WERI-Rb-1 (cell line): ENCODE measurements around the gene TMEM184A.
"Not testable (repeated sequence)": the region's sequence is repeated elsewhere in the genome, so short reads cannot be mapped to it uniquely, and the experiment has no call there.

Experiments
- DNase-seq: peaks from one replicate; pipeline ENCODE4 v3.0.0-alpha.2; 2020
- H3K27ac ChIP-seq: fragments of 250-450 bp; sonication (Bioruptor Pico); 2 replicates; pipeline ENCODE4 v1.5.1; 2020; ENCODE audit warnings: mild to moderate bottlenecking, moderate library complexity
- H3K27me3 ChIP-seq: fragments of 250-450 bp; sonication (Bioruptor Pico); 2 replicates; pipeline ENCODE4 v1.5.1; 2021; ENCODE audit warnings: mild to moderate bottlenecking, low read depth, moderate library complexity; ENCODE audit not compliant: insufficient read depth, severe bottlenecking
- H3K36me3 ChIP-seq: fragments of 250-450 bp; sonication (Bioruptor Pico); 2 replicates; pipeline ENCODE4 v1.5.1; 2020; ENCODE audit warnings: mild to moderate bottlenecking, moderate library complexity
- H3K4me3 ChIP-seq: 2 replicates; pipeline ENCODE4 v1.5.1; 2011; ENCODE audit warnings: low read depth, mild to moderate bottlenecking, control low read depth, low read length
- H3K9me3 ChIP-seq: fragments of 250-450 bp; sonication (Bioruptor Pico); 2 replicates; pipeline ENCODE4 v1.5.1; 2021; ENCODE audit warnings: mild to moderate bottlenecking, moderate library complexity; ENCODE audit not compliant: severe bottlenecking
- TF ChIP-seq, protein P1 (sequence below): IDR thresholded peaks from 2 replicates; pipeline ENCODE4 v1.5.1; 2011; ENCODE audit warnings: low read depth, mild to moderate bottlenecking, control low read depth, inconsistent platforms, low read length

Gene TMEM184A

DNA sequence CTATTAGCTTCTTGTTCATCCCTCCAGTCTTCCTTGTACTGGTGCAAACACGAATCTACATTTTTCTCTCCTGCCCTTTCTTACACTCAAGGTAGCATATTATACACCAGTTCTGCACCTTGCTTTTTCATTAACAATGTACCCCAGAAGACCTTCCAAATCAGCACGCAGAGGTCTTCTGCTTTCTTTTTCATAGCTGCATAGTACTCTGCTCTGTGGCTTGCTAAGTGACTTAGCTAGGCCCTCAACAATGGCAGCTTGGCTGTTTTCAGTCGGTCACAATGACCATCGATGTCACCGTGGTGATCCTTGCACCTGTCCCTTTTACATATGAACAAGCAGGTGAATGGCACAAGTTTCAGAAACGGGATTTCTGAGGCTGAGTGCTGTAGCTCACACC is 30.6 kb downstream of the TMEM184A start:
- TF ChIP-seq, protein P1, sequence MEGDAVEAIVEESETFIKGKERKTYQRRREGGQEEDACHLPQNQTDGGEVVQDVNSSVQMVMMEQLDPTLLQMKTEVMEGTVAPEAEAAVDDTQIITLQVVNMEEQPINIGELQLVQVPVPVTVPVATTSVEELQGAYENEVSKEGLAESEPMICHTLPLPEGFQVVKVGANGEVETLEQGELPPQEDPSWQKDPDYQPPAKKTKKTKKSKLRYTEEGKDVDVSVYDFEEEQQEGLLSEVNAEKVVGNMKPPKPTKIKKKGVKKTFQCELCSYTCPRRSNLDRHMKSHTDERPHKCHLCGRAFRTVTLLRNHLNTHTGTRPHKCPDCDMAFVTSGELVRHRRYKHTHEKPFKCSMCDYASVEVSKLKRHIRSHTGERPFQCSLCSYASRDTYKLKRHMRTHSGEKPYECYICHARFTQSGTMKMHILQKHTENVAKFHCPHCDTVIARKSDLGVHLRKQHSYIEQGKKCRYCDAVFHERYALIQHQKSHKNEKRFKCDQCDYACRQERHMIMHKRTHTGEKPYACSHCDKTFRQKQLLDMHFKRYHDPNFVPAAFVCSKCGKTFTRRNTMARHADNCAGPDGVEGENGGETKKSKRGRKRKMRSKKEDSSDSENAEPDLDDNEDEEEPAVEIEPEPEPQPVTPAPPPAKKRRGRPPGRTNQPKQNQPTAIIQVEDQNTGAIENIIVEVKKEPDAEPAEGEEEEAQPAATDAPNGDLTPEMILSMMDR: no peak
- no peaks in the 10 kb centered on the region for H3K9me3 ChIP-seq
- DNase-seq: no peak
- H3K27me3 ChIP-seq: no peaks in the 10 kb centered on the region
- H3K4me3 ChIP-seq: no peak overlapping the region
- H3K27ac ChIP-seq: no peak overlapping the region
- no peaks in the 10 kb centered on the region for H3K36me3 ChIP-seq

DNA sequence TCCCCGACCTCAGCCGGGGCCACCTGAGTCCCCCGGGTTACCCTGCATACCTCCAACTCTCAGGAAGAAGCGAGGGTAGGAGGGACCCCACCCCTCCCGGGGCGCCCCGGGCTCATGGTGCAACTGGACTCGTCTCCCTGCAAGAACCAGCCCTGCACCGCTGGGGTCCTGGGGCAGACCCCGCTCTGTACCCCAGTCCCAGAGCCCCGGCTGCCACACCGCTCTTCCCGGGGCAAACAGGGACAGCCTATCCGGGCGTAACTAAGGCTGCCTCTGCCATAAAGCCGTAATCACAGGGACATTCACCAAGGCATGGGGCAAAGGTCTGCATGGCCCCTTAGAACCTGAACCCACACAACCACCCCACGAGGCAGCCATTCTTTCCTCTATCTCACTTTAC is 32.2 kb downstream of the TMEM184A start:
- Histone ChIP-seq H3K36me3 (no peaks in the 10 kb centered on the region), H3K27me3 (no peaks in the 10 kb centered on the region), H3K4me3 (no peak overlapping the region), H3K27ac (no peak overlapping the region), H3K9me3 (peaks cover 1% of the 10 kb centered on the region)
- TF ChIP-seq, protein P1: no peak
- no peak for DNase-seq

DNA sequence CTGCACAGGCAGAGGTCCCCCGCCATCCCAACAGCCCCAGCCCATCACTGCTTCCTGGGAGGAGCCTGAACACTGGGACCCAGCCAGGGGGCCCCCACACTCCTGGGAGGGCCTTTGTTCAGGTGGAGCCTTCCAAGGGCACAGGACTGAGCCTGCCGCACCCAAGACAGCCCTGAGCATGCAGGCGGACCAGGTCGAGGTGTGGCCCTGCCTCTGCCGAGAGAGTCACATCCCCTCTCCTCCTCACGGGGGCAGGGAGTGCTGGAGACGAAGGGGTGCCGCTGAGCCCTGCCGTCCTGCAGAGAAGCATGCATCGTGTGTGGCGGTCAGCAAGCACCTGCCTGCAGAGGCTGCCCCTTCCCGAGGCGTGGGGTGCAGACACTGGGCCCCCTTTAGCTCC is 32.8 kb downstream of the TMEM184A start:
- DNase-seq: no peak

DNA sequence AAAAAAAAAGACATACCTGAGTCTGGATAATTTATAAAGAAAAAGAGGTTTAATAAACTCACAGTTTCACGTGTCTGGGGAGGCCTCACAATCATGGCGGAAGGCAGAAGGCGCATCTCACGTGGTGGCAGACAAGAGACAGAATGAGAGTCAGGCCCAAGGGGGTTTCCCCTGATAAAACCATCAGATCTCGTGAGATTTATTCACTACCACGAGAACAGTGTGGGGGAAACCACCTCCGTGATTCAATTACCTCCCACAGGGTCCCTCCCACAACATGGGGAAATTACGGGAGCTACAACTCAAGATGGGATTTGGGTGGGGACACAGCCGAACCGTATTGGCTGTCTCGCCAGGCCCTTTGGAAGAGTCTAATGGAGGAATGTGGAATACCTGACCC is 34.5 kb downstream of the TMEM184A start:
- Histone ChIP-seq H3K9me3 (peaks cover 3% of the 10 kb centered on the region), H3K27me3 (no peaks in the 10 kb centered on the region), H3K27ac (no peak overlapping the region), H3K36me3 (no peaks in the 10 kb centered on the region), H3K4me3 (no peak overlapping the region)
- DNase-seq: no peak
- TF ChIP-seq, protein P1: no peak

More for the DNA sequence above, 32.8 kb downstream of the TMEM184A start:
- no peaks in the 10 kb centered on the region for H3K36me3 ChIP-seq
- H3K27me3 ChIP-seq: no peaks in the 10 kb centered on the region
- TF ChIP-seq, protein P1: no peak
- H3K9me3 ChIP-seq: peaks cover 3% of the 10 kb centered on the region
- no peak overlapping the region for H3K4me3 ChIP-seq
- no peak overlapping the region for H3K27ac ChIP-seq

DNA sequence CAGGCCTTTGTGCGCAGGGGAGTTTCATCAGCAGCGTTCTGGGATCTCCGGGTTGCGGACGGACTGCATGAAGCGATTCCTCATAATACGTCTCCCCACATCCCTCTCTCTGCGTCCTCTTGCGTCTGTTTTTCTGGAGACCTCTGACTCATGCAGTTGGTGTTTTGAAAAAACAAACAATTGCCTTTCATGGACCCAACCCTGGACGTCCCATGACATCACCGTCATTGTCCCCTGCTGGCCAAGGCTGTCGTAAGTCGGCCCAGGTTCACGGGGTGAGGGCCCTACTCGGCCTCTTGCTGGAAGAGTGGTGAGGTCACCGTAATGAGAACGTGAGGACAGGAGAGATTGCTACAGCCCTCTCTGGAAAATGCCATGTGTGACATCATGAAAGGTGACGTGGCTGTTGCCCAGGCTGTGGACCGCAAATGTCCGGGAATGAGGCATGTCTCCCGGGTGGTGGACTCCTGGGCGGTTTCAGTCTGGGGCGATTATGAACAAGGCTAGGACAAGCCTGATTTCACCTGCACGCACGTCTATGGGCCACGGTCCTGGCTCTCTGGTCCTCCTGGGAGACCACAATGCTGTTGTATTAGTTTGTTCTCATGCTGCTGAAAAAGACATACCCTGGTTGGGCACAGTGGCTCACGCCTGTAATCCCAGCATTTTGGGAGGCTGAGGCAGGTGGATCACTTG is 35.3 kb downstream of the TMEM184A start:
- Histone ChIP-seq H3K27me3 (no peaks in the 10 kb centered on the region), H3K9me3 (peaks cover 3% of the 10 kb centered on the region), H3K27ac (no peak overlapping the region), H3K36me3 (no peaks in the 10 kb centered on the region), H3K4me3 (no peak overlapping the region)
- TF ChIP-seq, protein P1: no peak
- no peak for DNase-seq

DNA sequence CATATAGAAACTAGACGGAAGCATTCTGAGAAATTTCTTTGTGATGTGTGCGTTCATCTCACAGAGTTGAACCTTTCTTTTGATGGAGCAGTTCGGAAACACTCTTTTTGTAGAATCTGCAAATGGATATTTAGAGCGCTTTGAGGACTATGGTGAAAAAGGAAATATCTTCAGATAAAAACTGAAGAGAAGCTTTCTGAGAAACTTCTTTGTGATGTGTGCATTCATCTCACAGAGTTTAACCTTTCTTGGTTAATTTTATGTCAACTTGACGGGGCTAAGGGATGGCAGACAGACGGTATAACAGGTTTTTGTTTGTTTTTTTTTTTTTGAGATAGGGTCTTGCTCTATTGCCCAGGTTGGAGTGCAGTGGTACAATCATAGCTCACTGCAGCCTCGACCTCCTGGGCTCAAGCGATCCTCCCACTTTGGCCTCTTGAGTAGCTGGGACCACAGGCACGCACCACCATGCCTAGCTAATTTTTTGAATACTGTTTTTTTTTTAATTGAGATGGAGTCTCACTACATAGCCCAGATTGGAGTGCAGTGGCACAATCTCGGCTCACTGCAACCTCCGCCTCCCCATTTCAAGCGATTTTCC is 36.6 kb downstream of the TMEM184A start:
- H3K27ac ChIP-seq: not testable (repeated sequence)

More for the DNA sequence above, 36.6 kb downstream of the TMEM184A start:
- H3K4me3 ChIP-seq, DNase-seq, H3K36me3 ChIP-seq, H3K27me3 ChIP-seq, H3K9me3 ChIP-seq: not testable (repeated sequence)
